Astrocyte of the cerebellum (primary cell): ENCODE data around the gene CDH5.

Experiments
- DNase-seq: peaks from one replicate; pipeline ENCODE4 v3.0.0-alpha.2; 2011; ENCODE audit warnings: low read depth
- H3K4me3 ChIP-seq: 2 replicates; pipeline ENCODE4 v1.5.1; 2011; ENCODE audit warnings: mild to moderate bottlenecking, low read depth, low read length, moderate library complexity
- CTCF ChIP-seq: IDR thresholded peaks from 2 replicates; pipeline ENCODE4 v1.5.1; 2012; ENCODE audit warnings: low read length, low read depth, moderate library complexity, mild to moderate bottlenecking; ENCODE audit errors: missing control alignments
- in situ Hi-C: cut with HindIII; loops from 2 replicates; pipeline ENCODE4 v1.10.0; 2017; ENCODE audit warnings: low sequenced_read_pairs

Gene CDH5

GRCh38 chr16:66383551-66383950 lies 17.1 kb downstream of the CDH5 start:
- in situ Hi-C loops: no loop called here
- no peak for DNase-seq
- TF ChIP-seq CTCF: no peak
- H3K4me3 ChIP-seq: no peak overlapping the region

GRCh38 chr16:66385415-66385814 lies 18.9 kb downstream of the CDH5 start:
- no peak for DNase-seq
- H3K4me3 ChIP-seq: no peak overlapping the region
- TF ChIP-seq CTCF: no peak
- in situ Hi-C loops: no loop called here

- DNase-seq: no peak
- TF ChIP-seq CTCF: no peak
- no peak overlapping the region for H3K4me3 ChIP-seq
- in situ Hi-C loops: no loop called here
Observed at GRCh38 chr16:66386629-66387622, 20.4 kb downstream of the CDH5 start.

GRCh38 chr16:66387817-66388332 lies 21.4 kb downstream of the CDH5 start:
- in situ Hi-C loops: no loop called here
- no peak overlapping the region for H3K4me3 ChIP-seq
- no peak for TF ChIP-seq CTCF
- no peak for DNase-seq

GRCh38 chr16:66388350-66389139 lies 22.1 kb downstream of the CDH5 start:
- in situ Hi-C loops: no loop called here
- DNase-seq: no peak

More at GRCh38 chr16:66388350-66389139, 22.1 kb downstream of the CDH5 start:
- no peak for TF ChIP-seq CTCF
- H3K4me3 ChIP-seq: no peak overlapping the region
